ENCODE data around the gene TMEM150A.

The TMEM150A gene

DNA sequence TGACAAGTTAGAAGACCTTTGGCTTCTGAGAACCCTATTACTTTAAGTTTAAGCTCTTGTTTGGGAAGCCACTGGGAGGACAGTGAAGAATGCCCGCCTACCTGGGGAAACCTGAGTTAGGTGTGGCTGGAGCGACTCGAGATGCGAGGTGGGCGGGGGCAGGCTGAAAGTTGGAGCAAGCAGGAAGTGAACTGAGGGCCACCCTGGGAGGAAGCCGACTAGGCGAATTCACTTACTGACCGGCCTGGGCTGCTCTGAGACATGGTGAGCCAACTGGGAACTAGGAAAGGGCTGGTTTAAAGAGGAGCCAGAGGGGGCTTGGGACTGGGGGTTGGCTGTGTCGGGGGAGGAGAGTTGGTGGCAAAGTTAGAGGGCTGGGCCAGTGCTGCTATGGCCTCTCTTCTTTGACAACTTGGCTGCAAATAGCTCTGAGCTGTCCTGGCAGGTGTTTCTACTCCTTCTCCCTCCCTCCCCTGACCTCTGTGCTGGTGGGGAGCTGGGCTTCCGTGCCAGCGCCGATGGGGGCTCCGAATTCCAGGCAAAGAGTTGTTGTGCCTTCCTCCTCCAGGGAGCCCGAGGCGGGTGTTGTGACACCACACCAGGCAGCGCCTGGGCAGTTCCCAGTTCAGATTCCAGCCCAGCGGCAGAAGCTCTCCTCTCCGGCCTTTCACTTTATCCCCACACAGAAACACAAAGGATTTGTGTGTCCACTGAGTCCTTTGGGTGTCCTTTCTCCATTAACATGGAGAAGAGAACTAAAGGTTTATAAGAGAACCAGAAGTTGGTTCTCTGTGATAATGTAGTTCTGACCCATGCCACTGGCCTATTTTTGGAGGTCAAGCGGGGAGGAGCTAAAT, 24.9 kb downstream of the TMEM150A start, which contains the start of gene VAMP8:
VAMP8 (plus strand) TSS at position 201 of the 857 bp plus-strand sequence; CDS start at position 262, 61 bp downstream.
- H3K9me2 ChIP-seq (replicated peaks; ENCODE audit: control insufficient read depth, low read length): no peaks in the 10 kb centered on the region
- peaks cover 31% of the 10 kb centered on the region for H3K79me2 ChIP-seq (ENCODE audit: control insufficient read depth, low read length)
- no peaks in the 10 kb centered on the region for H3F3A ChIP-seq (ENCODE audit: control insufficient read depth, insufficient read depth)
- no peaks in the 10 kb centered on the region for H3K9me3 ChIP-seq (ENCODE audit: control insufficient read depth, insufficient read depth, low read length)
- H4K20me1 ChIP-seq (ENCODE audit: control insufficient read depth, insufficient read depth, low read depth, low read length): no peaks in the 10 kb centered on the region
- H3K4me2 ChIP-seq (ENCODE audit: low read length): peak within 1 kb of the TSS; percentile 99
- no peak for TF ChIP-seq CTCF (IDR thresholded peaks at IDR 0.05; ENCODE audit: low read depth, low read length, poor library complexity, severe bottlenecking)
- no peak for TF ChIP-seq EZH2phosphoT487 (IDR thresholded peaks at IDR 0.05; ENCODE audit: borderline replicate concordance, low read length)
- peaks cover 40% of the 10 kb centered on the region for H3K36me3 ChIP-seq (ENCODE audit: control insufficient read depth, low read length)
- H3K27me3 ChIP-seq (ENCODE audit: control insufficient read depth, low read length): peaks cover 1% of the 10 kb centered on the region; the same call in 1 of the 2 replicates
- peak within 1 kb of the TSS; percentile 62 for H3K27ac ChIP-seq (ENCODE audit: low read depth, low read length)
- H3K4me3 ChIP-seq (ENCODE audit: low read length): peak within 1 kb of the TSS; percentile 99
- peaks cover 28% of the 10 kb centered on the region for H3K4me1 ChIP-seq (ENCODE audit: control insufficient read depth, low read length)

DNA sequence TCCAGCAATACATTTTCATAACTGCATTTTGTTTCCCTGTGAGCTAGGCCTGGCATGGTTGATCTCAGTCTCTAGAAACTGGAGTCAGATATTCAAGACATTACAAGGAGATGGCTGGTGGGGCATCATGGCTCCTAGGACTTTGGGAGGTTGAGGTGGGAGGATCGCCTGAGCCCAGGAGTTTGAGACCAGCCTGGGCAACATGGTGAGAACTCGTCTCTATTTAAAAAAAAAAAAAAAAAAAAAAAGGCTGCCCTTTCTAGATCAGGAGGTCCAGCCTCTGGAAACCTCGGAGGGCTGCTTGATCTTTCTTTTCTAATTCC, 25.5 kb downstream of the TMEM150A start:
- Histone ChIP-seq H3K27me3 (ENCODE audit: control insufficient read depth, low read length) (peaks cover 5% of the 10 kb centered on the region; the same call in 1 of the 2 replicates), H3K4me1 (ENCODE audit: control insufficient read depth, low read length) (peaks cover 28% of the 10 kb centered on the region), H3K9me2 (replicated peaks; ENCODE audit: control insufficient read depth, low read length) (no peaks in the 10 kb centered on the region), H3K9me3 (ENCODE audit: control insufficient read depth, insufficient read depth, low read length) (no peaks in the 10 kb centered on the region), H3K79me2 (ENCODE audit: control insufficient read depth, low read length) (peaks cover 31% of the 10 kb centered on the region), H3K4me2 (ENCODE audit: low read length) (peak overlapping the region; percentile 99), H3K4me3 (ENCODE audit: low read length) (peak overlapping the region; percentile 99), H3F3A (ENCODE audit: control insufficient read depth, insufficient read depth) (no peaks in the 10 kb centered on the region), H3K27ac (ENCODE audit: low read depth, low read length) (no peak overlapping the region), H3K36me3 (ENCODE audit: control insufficient read depth, low read length) (peaks cover 34% of the 10 kb centered on the region), H4K20me1 (ENCODE audit: control insufficient read depth, insufficient read depth, low read depth, low read length) (no peaks in the 10 kb centered on the region)
- TF ChIP-seq CTCF (IDR thresholded peaks at IDR 0.05; ENCODE audit: low read depth, low read length, poor library complexity, severe bottlenecking) (no peak), EZH2phosphoT487 (IDR thresholded peaks at IDR 0.05; ENCODE audit: borderline replicate concordance, low read length) (no peak)

DNA sequence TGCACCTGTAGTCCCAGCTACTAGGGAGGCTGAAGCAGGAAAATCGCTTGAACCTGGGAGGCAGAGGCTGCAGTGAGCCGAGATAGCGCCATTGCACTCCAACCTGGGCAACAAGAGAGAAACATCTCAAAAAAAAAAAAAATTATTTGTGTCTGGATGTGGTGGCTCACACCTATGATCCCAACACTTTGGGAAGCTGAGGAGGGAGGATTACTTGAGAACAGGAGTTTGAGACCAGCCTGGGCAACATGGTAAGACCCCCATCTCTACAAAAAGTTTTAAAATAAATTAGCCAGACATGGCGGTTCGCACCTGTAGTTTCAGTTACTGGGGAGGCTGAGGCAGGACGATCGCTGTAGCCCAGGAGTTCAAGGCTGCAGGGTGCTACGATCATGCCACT, 26.8 kb downstream of the TMEM150A start:
- no peaks in the 10 kb centered on the region for H4K20me1 ChIP-seq (ENCODE audit: control insufficient read depth, insufficient read depth, low read depth, low read length)
- peaks cover 21% of the 10 kb centered on the region for H3K36me3 ChIP-seq (ENCODE audit: control insufficient read depth, low read length)
- no peak overlapping the region for H3K4me2 ChIP-seq (ENCODE audit: low read length)
- H3K9me3 ChIP-seq (ENCODE audit: control insufficient read depth, insufficient read depth, low read length): no peaks in the 10 kb centered on the region
- TF ChIP-seq CTCF (IDR thresholded peaks at IDR 0.05; ENCODE audit: low read depth, low read length, poor library complexity, severe bottlenecking) (no peak), EZH2phosphoT487 (IDR thresholded peaks at IDR 0.05; ENCODE audit: borderline replicate concordance, low read length) (no peak)
- H3F3A ChIP-seq (ENCODE audit: control insufficient read depth, insufficient read depth): no peaks in the 10 kb centered on the region
- no peak overlapping the region for H3K4me3 ChIP-seq (ENCODE audit: low read length)
- no peaks in the 10 kb centered on the region for H3K9me2 ChIP-seq (replicated peaks; ENCODE audit: control insufficient read depth, low read length)
- no peak overlapping the region for H3K27ac ChIP-seq (ENCODE audit: low read depth, low read length)
- H3K79me2 ChIP-seq (ENCODE audit: control insufficient read depth, low read length): peaks cover 31% of the 10 kb centered on the region
- peaks cover 13% of the 10 kb centered on the region for H3K27me3 ChIP-seq (ENCODE audit: control insufficient read depth, low read length)
- peaks cover 28% of the 10 kb centered on the region for H3K4me1 ChIP-seq (ENCODE audit: control insufficient read depth, low read length)

Measured in DOHH2 (cell line).